Esophagus (tissue), 2 donors: ENCODE measurements around the gene RUSC1. TPM values are rescaled to one million over a fixed set of nuclear protein-coding genes. Genes with fewer than 3 reads are reported as not detected.
A peak's percentile ranks its signal among the peaks of the same experiment; 100 is the strongest.

ENCODE experiments used
- H3K27ac ChIP-seq, 2 donors: one replicate each; pipeline ENCODE4 v1.5.1; 2013; ENCODE audit warnings: low read depth in 2 of 2, mild to moderate bottlenecking in 2 of 2, inconsistent platforms in 1 of 2, low read length in 1 of 2, moderate library complexity in 1 of 2
- H3K27me3 ChIP-seq, 2 donors: one replicate each; pipeline ENCODE4 v1.6.1; 2013; ENCODE audit warnings: low read length in 2 of 2, control low read depth in 1 of 2, mild to moderate bottlenecking in 1 of 2; ENCODE audit not compliant: insufficient read depth in 2 of 2, control insufficient read depth in 1 of 2
- H3K36me3 ChIP-seq, 2 donors: one replicate each; pipeline ENCODE4 v1.6.1; 2013; ENCODE audit warnings: low read length in 1 of 2; ENCODE audit not compliant: control insufficient read depth in 2 of 2, insufficient read depth in 2 of 2
- H3K4me1 ChIP-seq, 2 donors: one replicate each; pipeline ENCODE4 v1.6.1; 2013; ENCODE audit warnings: low read length in 1 of 2; ENCODE audit not compliant: control insufficient read depth in 2 of 2, insufficient read depth in 2 of 2
- H3K4me3 ChIP-seq, 2 donors: one replicate each; pipeline ENCODE4 v1.5.1; 2013; ENCODE audit warnings: low read length in 2 of 2, mild to moderate bottlenecking in 2 of 2, low read depth in 1 of 2, moderate library complexity in 1 of 2
- H3K9me3 ChIP-seq, 2 donors: one replicate each; pipeline ENCODE4 v1.6.1; 2013; ENCODE audit warnings: mild to moderate bottlenecking in 2 of 2, low read depth in 1 of 2, low read length in 1 of 2, moderate library complexity in 1 of 2; ENCODE audit not compliant: control insufficient read depth in 2 of 2, insufficient read depth in 1 of 2
- WGBS, 2 donors: extraction: QIAGEN DNeasy Blood & Tissue Kit; methylation state at CpG; one replicate each; pipeline ENCODE4 v1.1.7; 2013; 5-methylcytosine and 5-hydroxymethylcytosine counted together
- polyA plus RNA-seq, 2 donors: library from polyadenylated mRNA; stranded (reverse); fragments of 200-250 nt; gene quantifications; one replicate each; pipeline ENCODE4 v1.2.3, GENCODE V29; 2013
- donor health status: healthy with polysubstance abuse.
- donor health status: Bipolar disorder and iron deficiency.

Gene RUSC1
- polyA plus RNA-seq, 2 donors, result 30.7 to 41.0 TPM

DNA sequence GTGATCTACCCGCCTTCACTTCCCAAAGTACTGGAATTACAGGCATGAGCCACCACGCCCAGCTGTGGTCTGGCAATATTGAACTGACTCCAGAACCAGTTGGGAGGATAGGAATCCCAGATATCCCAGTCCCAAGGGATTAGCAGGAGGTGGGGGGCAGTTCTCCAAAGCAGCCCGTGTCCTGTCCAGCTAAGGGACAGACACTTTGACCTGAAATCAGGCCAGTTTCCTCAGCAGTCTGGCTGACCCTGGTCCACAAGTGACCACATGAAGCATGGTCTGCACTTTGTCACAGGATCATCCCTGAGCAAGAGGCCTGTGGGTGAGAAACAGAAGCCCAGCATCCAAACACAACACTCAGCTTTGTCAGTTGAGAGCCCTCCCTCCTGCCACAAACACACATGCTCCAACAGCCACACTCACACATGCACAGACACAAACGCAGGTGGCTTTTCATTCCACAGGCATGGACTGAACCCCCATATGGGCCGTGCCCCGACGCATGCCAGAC, 14.8 kb upstream of the RUSC1 start:
- H3K36me3 ChIP-seq, result no peaks in the 10 kb centered on the region

DNA sequence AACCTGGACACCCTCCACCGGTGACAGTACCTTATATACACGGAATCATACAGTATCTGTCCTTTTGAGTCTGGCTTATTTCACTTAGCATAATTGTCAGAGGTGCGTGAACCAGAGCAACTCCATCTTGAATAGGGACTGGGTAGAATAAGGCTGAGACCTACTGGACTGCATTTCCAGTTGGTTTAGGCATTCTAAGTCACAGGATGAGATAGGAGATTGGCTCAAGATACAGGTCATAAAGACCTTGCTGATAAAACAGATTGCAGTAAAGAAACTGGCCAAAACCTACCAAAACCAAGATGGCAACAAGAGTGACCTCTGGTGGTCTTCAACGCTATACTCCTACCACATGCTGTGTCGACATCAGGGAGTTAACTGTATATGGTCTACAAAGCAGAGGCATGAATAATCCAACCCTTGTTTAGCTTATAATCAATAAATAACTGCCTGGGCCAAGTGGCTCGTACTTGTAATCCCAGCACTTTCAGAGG, 13.4 kb upstream of the RUSC1 start:
- no peak overlapping the region for H3K4me3 ChIP-seq
- WGBS, 2 donors, result 60 to 66% methylated on average over 6 of the region's 6 CpGs
- peaks cover 0 to 4% of the 10 kb centered on the region in 2 donors for H3K36me3 ChIP-seq
- H3K27me3 ChIP-seq, result no peaks in the 10 kb centered on the region
- peaks cover 3 to 9% of the 10 kb centered on the region in 2 donors for H3K4me1 ChIP-seq
- H3K9me3 ChIP-seq, result no peaks in the 10 kb centered on the region
- H3K27ac ChIP-seq, result no peak overlapping the region

More for the DNA sequence above, 14.8 kb upstream of the RUSC1 start:
- peaks cover 3 to 9% of the 10 kb centered on the region in 2 donors for H3K4me1 ChIP-seq
- H3K27me3 ChIP-seq, result no peaks in the 10 kb centered on the region
- no peak overlapping the region for H3K4me3 ChIP-seq
- peak overlapping the region in 1 of 2 donors; percentile 5 for H3K27ac ChIP-seq
- WGBS, 2 donors, result 63 to 70% methylated on average over 7 of the region's 7 CpGs
- no peaks in the 10 kb centered on the region for H3K9me3 ChIP-seq

DNA sequence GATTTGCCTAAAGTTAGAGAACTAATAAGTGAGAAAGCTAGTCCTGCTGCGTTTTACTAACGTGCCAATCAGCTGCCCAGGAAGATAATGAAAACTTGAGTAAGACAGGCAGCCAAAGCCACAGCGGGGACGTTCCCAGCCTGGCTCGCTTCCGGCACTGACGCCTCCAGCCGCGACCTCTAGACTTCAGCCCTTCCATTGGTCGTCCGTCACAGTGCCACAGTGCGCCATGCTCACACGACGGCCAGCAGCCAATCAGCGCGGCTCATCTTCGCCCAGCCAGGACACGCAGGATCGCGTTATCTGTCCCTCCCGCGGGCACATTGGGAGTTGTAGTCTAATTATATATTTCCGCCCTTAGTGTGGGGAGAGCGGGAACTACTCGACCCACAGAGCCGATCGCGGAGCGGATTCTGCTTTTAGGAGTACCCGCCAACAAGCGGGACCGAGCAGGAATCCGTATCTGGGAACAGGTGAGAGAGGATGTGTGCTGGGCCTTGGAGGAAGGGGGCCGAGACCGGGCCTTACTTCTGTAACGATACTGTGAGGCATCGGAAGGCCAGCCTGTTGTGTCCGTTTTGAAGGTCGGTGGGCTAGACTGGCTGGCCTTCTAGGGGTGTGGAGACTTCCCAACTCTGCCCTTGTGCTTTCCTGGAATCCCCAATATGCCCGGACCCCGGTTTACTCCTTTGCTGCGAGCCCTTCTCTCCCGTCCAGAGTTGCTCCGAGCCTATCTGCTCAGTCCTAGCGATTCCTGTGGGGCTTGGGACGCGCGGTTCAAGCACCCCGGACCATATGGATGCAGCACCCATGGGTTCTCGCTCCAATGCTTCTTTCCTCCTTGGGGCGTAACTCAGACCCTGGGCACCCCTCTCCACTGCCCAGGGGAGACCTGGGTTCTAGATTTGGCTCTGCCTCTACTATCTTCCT, 11.9 kb upstream of the RUSC1 start, which contains the start of gene FDPS:
FDPS (plus strand) TSS at position 374 of the 930 bp plus-strand sequence. CDS start 924 bp downstream, outside the sequence.
- H3K4me1 ChIP-seq, result peaks cover 3 to 13% of the 10 kb centered on the region in 2 donors
- H3K27me3 ChIP-seq, result no peaks in the 10 kb centered on the region
- WGBS, 2 donors, result 0% methylated on average over 51 of the region's 51 CpGs
- H3K9me3 ChIP-seq, result no peaks in the 10 kb centered on the region
- peak within 1 kb of the TSS; percentile 73 to 98 for H3K4me3 ChIP-seq
- peak within 1 kb of the TSS; percentile 86 to 94 for H3K27ac ChIP-seq
- peaks cover 3 to 8% of the 10 kb centered on the region in 2 donors for H3K36me3 ChIP-seq

DNA sequence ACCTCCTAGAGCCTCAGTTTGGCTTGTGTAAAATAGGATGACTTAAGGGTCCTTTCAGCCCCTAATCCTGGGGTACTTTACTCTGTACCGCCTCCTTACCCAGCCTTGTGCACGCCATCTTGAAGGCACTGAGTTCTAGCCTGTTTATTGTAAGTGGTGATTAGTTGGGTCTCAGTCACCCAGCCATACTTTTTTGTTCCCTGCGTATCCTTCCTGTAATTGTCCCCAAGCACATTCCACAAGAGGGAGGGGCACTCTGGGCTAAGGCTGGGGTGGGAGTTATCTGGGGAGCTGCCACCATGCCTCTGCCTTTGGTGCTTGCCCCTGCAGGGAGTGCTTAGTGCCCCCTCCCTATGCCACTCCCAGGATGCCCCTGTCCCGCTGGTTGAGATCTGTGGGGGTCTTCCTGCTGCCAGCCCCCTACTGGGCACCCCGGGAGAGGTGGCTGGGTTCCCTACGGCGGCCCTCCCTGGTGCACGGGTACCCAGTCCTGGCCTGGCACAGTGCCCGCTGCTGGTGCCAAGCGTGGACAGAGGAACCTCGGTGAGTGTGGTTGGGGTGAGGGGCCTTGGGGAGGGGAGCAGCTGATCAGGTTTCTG, 11.2 kb upstream of the RUSC1 start:
- H3K27me3 ChIP-seq, result no peaks in the 10 kb centered on the region
- H3K36me3 ChIP-seq, result peaks cover 3 to 8% of the 10 kb centered on the region in 2 donors
- 8 to 9% methylated on average over 11 of the region's 11 CpGs for WGBS, 2 donors
- peaks cover 3 to 13% of the 10 kb centered on the region in 2 donors for H3K4me1 ChIP-seq
- H3K4me3 ChIP-seq, result peak overlapping the region; percentile 73 to 98
- H3K9me3 ChIP-seq, result no peaks in the 10 kb centered on the region
- peak overlapping the region; percentile 82 to 94 for H3K27ac ChIP-seq

DNA sequence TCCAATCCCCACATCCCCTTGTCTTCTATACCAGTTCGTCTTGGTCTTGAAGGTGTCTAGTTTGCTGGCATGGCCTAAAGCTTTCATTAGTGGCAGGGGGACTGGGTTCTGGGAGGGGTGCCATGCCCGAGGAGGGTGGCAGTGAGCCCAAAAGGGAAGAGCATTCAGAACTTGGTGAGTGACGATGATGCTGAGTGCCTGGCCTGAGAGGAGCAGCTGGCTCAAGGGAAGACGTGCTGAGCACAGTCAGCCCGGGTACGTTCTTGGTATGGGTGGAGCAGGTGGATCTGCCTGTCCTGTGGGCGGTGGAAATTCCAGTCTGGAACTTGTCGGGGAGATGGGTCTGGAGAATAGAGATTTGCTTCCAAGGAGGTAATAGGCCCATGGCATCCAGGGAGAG, 7.4 kb upstream of the RUSC1 start:
- peaks cover 3 to 13% of the 10 kb centered on the region in 2 donors for H3K36me3 ChIP-seq
- no peaks in the 10 kb centered on the region for H3K9me3 ChIP-seq
- H3K27ac ChIP-seq, result peak overlapping the region in 1 of 2 donors; percentile 9

DNA sequence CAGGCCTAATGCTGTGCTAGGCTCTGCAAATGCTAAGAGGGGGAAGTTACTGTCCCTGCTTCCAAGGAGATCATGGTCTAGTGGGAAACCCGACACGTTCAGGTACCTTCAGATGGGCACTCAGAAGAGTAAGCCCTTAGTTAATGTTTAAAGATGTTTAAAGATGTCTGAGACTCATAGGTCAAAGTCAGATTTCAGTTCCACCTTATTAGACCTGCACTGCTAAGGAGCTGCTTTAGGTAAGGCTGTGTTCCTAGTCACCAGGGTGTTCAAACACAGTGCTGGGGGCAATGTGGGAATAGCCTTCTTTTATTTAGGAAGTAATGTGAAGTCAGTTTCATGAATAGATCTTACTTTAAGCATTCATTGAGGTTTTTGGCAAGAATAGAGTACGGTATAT, 3.8 kb upstream of the RUSC1 start:
- Histone ChIP-seq H3K4me3 (no peak overlapping the region), H3K9me3 (no peaks in the 10 kb centered on the region), H3K4me1 (peaks cover 2 to 10% of the 10 kb centered on the region in 2 donors), H3K36me3 (peaks cover 3 to 20% of the 10 kb centered on the region in 2 donors), H3K27ac (no peak overlapping the region), H3K27me3 (no peaks in the 10 kb centered on the region)
- WGBS, 2 donors, result 89 to 92% methylated on average over 3 of the region's 3 CpGs

More for the DNA sequence above, 7.4 kb upstream of the RUSC1 start:
- Histone ChIP-seq H3K4me1 (peaks cover 3 to 8% of the 10 kb centered on the region in 2 donors), H3K27me3 (no peaks in the 10 kb centered on the region), H3K4me3 (no peak overlapping the region)
- WGBS, 2 donors, result 71 to 80% methylated on average over 8 of the region's 8 CpGs

DNA sequence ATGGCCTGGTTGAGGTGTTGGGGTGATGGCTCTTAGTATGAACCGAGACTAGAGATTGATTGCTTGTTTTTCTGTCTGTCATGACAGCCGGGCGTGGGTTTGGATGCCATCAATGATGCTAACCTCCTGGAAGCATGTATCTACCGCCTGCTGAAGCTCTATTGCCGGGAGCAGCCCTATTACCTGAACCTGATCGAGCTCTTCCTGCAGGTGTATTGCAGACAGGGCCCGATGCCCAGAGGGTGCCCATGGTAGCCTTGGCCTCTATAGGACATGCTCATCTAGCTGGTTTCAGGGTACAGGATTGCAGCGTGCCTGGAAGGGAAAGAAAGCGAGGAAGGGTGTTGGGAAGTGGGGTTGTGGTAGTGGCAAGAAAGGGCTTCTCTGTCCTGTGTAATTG, 2.6 kb upstream of the RUSC1 start:
- Histone ChIP-seq H3K9me3 (no peaks in the 10 kb centered on the region), H3K4me1 (peaks cover 2 to 15% of the 10 kb centered on the region in 2 donors), H3K36me3 (peaks cover 0 to 20% of the 10 kb centered on the region in 2 donors), H3K4me3 (no peak overlapping the region), H3K27ac (no peak overlapping the region), H3K27me3 (no peaks in the 10 kb centered on the region)
- WGBS, 2 donors, result 93% methylated on average over 9 of the region's 9 CpGs

DNA sequence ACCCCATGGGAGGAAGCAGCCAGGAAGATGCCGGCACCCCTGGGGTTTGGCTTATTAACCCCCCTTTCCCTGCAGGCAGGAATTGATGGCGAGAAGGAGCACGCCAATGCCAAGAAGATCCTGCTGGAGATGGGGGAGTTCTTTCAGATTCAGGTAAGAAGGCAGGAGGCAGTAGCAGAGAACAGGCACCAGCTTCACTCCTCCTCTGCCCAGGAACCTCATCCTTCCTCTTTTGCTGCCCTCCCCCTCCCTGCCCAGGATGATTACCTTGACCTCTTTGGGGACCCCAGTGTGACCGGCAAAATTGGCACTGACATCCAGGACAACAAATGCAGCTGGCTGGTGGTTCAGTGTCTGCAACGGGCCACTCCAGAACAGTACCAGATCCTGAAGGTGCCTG, 1.2 kb upstream of the RUSC1 start:
- Histone ChIP-seq H3K4me1 (peaks cover 2 to 10% of the 10 kb centered on the region in 2 donors), H3K4me3 (no peak overlapping the region), H3K27ac (no peak overlapping the region), H3K36me3 (peaks cover 0 to 15% of the 10 kb centered on the region in 2 donors), H3K9me3 (no peaks in the 10 kb centered on the region), H3K27me3 (no peaks in the 10 kb centered on the region)
- WGBS, 2 donors, result 74 to 89% methylated on average over 5 of the region's 5 CpGs

DNA sequence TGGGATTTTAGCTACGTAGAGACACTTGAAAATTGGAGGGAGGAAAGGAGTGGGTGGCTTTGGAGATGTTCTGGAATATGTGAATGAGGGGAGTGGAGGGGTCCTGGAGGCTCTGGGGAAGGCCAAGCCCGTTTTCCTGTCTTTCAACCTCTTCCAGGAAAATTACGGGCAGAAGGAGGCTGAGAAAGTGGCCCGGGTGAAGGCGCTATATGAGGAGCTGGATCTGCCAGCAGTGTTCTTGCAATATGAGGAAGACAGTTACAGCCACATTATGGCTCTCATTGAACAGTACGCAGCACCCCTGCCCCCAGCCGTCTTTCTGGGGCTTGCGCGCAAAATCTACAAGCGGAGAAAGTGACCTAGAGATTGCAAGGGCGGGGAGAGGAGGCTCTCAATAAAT, 442 bp upstream of the RUSC1 start:
- peak overlapping the region; percentile 44 to 52 for H3K4me3 ChIP-seq
- H3K9me3 ChIP-seq, result no peaks in the 10 kb centered on the region
- H3K4me1 ChIP-seq, result peaks cover 2 to 12% of the 10 kb centered on the region in 2 donors
- no peaks in the 10 kb centered on the region for H3K27me3 ChIP-seq
- peaks cover 0 to 13% of the 10 kb centered on the region in 2 donors for H3K36me3 ChIP-seq
- 30 to 36% methylated on average over 11 of the region's 11 CpGs for WGBS, 2 donors
- H3K27ac ChIP-seq, result peak overlapping the region; percentile 57 to 84
